ENCODE measurements around the gene TPD52L3. TPM values are rescaled to one million over a fixed set of nuclear protein-coding genes. Genes with fewer than 3 reads are reported as not detected.

The TPD52L3 gene
- total RNA-seq: not detected in 2 replicates

DNA sequence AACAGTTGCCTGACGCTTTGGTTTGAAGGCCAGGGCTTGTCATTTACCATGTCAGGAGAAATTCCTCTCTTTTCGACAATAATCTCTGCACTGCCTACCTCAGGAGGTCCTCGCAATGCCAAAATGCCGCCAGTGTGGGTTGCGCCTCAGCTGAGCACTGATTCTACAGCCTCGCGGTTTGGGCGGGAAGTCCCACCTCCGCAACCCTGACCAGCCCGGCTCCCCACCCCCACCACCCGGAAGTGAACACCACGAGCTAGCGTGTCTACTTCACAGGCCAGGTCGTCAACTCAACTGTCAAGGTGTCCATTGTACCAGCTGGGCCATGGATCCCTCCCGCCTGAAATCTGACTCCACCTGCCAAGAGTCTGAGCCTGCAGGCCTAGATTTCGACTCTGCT is at the start of gene TPD52L3:
Gene TPD52L3 (plus strand): TSS at position 273 of the 400 bp plus-strand sequence. CDS start 221 bp downstream, outside the sequence.

Other genes with a start within 250 kb of the TPD52L3 start
- 18.6 and 60.4 TPM in 2 replicates for gene IL33, start 112.6 kb upstream of the TPD52L3 start, total RNA-seq
- 21.3 and 31.4 TPM in 2 replicates for gene UHRF2, start 84.8 kb downstream of the TPD52L3 start, total RNA-seq